ENCODE measurements around the gene MCF2L2.

Gene MCF2L2

DNA sequence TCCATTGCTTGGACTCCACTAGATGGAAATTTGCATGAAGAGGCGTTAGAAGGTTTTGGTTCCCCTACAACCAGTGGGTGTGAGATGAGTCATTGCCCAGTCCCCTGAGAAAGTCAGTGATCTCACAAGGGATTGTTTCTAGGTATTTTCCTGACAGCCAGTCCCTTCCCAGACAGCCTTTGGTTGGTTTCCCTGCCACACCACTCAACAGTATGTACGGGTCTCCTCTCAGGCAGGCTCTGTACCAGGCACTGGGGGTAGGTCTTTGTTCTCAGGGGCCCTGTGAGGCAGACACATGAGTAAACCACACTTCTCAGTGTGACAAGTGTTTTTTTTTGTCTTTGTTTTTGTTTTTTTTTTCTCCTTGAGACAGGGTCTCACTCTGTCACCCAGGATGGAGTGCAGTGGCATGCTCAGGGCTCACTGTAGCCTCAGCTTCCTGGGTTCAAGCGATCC is 269.8 kb downstream of the MCF2L2 start:
- Histone ChIP-seq H3K36me3 (ENCODE audit: insufficient read depth, low read length) (no peaks in the 10 kb centered on the region), H2AFZ (ENCODE audit: low read length, unreplicated experiment) (no peak overlapping the region), H3K27me3 (ENCODE audit: insufficient read depth, low read length) (no peaks in the 10 kb centered on the region), H3K4me3 (ENCODE audit: low read depth, low read length) (no peak overlapping the region), H3K27ac (ENCODE audit: low read depth, low read length) (no peak overlapping the region), H3K79me2 (ENCODE audit: control insufficient read depth, insufficient read depth, low read length, unreplicated experiment) (no peaks in the 10 kb centered on the region), H3K4me1 (ENCODE audit: control insufficient read depth, insufficient read depth, low read length, unreplicated experiment) (peaks cover 8% of the 10 kb centered on the region)

- no peaks in the 10 kb centered on the region for H3K79me2 ChIP-seq (ENCODE audit: control insufficient read depth, insufficient read depth, low read length, unreplicated experiment)
- no peak overlapping the region for H3K4me3 ChIP-seq (ENCODE audit: low read depth, low read length)
- H3K36me3 ChIP-seq (ENCODE audit: insufficient read depth, low read length), result no peaks in the 10 kb centered on the region
- H3K4me1 ChIP-seq (ENCODE audit: control insufficient read depth, insufficient read depth, low read length, unreplicated experiment), result peaks cover 8% of the 10 kb centered on the region
- no peak overlapping the region for H2AFZ ChIP-seq (ENCODE audit: low read length, unreplicated experiment)
- H3K27me3 ChIP-seq (ENCODE audit: insufficient read depth, low read length), result no peaks in the 10 kb centered on the region
- no peak overlapping the region for H3K27ac ChIP-seq (ENCODE audit: low read depth, low read length)
Measured at GRCh38 chr3:183158113-183158512, 270.3 kb downstream of the MCF2L2 start.

- Histone ChIP-seq H3K4me1 (ENCODE audit: control insufficient read depth, insufficient read depth, low read length, unreplicated experiment) (peaks cover 8% of the 10 kb centered on the region), H2AFZ (ENCODE audit: low read length, unreplicated experiment) (no peak overlapping the region), H3K4me3 (ENCODE audit: low read depth, low read length) (no peak overlapping the region), H3K79me2 (ENCODE audit: control insufficient read depth, insufficient read depth, low read length, unreplicated experiment) (no peaks in the 10 kb centered on the region), H3K27ac (ENCODE audit: low read depth, low read length) (no peak overlapping the region), H3K36me3 (ENCODE audit: insufficient read depth, low read length) (no peaks in the 10 kb centered on the region), H3K27me3 (ENCODE audit: insufficient read depth, low read length) (no peaks in the 10 kb centered on the region)
Measured at GRCh38 chr3:183156266-183156665, 272.2 kb downstream of the MCF2L2 start.

GRCh38 chr3:183155499-183155898 is 272.9 kb downstream of the MCF2L2 start:
- no peaks in the 10 kb centered on the region for H3K79me2 ChIP-seq (ENCODE audit: control insufficient read depth, insufficient read depth, low read length, unreplicated experiment)
- H3K36me3 ChIP-seq (ENCODE audit: insufficient read depth, low read length), result no peaks in the 10 kb centered on the region
- no peaks in the 10 kb centered on the region for H3K27me3 ChIP-seq (ENCODE audit: insufficient read depth, low read length)
- H2AFZ ChIP-seq (ENCODE audit: low read length, unreplicated experiment), result no peak overlapping the region
- peaks cover 8% of the 10 kb centered on the region for H3K4me1 ChIP-seq (ENCODE audit: control insufficient read depth, insufficient read depth, low read length, unreplicated experiment)
- H3K4me3 ChIP-seq (ENCODE audit: low read depth, low read length), result no peak overlapping the region
- H3K27ac ChIP-seq (ENCODE audit: low read depth, low read length), result no peak overlapping the region

DNA sequence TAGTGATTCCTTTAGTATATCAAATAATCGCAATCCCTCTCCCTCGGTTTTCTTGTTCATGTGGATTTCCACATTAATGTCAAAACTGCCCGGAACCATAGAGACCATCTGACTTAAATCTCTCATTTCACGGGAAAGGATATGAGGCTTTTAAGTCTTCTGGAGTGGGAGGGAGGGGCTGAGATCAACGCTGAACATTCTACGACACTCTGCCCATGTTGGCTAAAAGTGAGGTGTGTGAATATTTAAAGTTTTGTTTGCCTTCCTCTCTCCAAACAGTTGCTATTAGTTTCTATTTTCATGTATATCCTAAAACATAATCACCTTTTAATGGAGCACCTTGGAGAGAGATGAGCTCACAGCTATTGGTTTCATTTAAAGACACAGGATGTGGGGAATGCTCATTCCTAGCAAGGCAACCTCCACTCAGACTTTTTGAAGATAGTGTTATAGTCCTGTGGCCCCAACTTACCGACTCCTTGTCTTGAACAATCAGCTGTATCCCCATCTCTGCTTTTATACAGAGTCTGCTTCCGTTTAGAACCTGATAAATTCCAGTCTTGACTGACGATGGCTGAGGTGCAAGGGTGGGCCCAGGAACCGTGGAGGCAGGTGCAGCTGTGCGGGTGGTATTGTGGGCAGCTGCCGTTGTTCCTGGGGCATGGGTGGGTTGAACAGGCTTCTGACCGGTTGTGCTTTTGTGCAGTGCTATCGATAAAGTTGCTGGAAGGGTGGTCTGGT is 275.0 kb downstream of the MCF2L2 start:
- Histone ChIP-seq H3K27me3 (ENCODE audit: insufficient read depth, low read length) (no peaks in the 10 kb centered on the region), H3K4me3 (ENCODE audit: low read depth, low read length) (no peak overlapping the region), H3K36me3 (ENCODE audit: insufficient read depth, low read length) (no peaks in the 10 kb centered on the region), H3K79me2 (ENCODE audit: control insufficient read depth, insufficient read depth, low read length, unreplicated experiment) (no peaks in the 10 kb centered on the region), H2AFZ (ENCODE audit: low read length, unreplicated experiment) (no peak overlapping the region), H3K4me1 (ENCODE audit: control insufficient read depth, insufficient read depth, low read length, unreplicated experiment) (peaks cover 6% of the 10 kb centered on the region), H3K27ac (ENCODE audit: low read depth, low read length) (no peak overlapping the region)

- H3K4me1 ChIP-seq (ENCODE audit: control insufficient read depth, insufficient read depth, low read length, unreplicated experiment), result peaks cover 6% of the 10 kb centered on the region
Measured at GRCh38 chr3:183151821-183152351, 276.5 kb downstream of the MCF2L2 start.

GRCh38 chr3:183151086-183151485 is 277.3 kb downstream of the MCF2L2 start:
- H2AFZ ChIP-seq (ENCODE audit: low read length, unreplicated experiment), result no peak overlapping the region
- peaks cover 6% of the 10 kb centered on the region for H3K4me1 ChIP-seq (ENCODE audit: control insufficient read depth, insufficient read depth, low read length, unreplicated experiment)
- H3K79me2 ChIP-seq (ENCODE audit: control insufficient read depth, insufficient read depth, low read length, unreplicated experiment), result no peaks in the 10 kb centered on the region
- H3K36me3 ChIP-seq (ENCODE audit: insufficient read depth, low read length), result no peaks in the 10 kb centered on the region
- no peaks in the 10 kb centered on the region for H3K27me3 ChIP-seq (ENCODE audit: insufficient read depth, low read length)
- no peak overlapping the region for H3K27ac ChIP-seq (ENCODE audit: low read depth, low read length)
- H3K4me3 ChIP-seq (ENCODE audit: low read depth, low read length), result no peak overlapping the region

More at GRCh38 chr3:183151821-183152351, 276.5 kb downstream of the MCF2L2 start:
- no peak overlapping the region for H3K27ac ChIP-seq (ENCODE audit: low read depth, low read length)
- H3K79me2 ChIP-seq (ENCODE audit: control insufficient read depth, insufficient read depth, low read length, unreplicated experiment), result no peaks in the 10 kb centered on the region
- H3K4me3 ChIP-seq (ENCODE audit: low read depth, low read length), result no peak overlapping the region
- H3K27me3 ChIP-seq (ENCODE audit: insufficient read depth, low read length), result no peaks in the 10 kb centered on the region
- H3K36me3 ChIP-seq (ENCODE audit: insufficient read depth, low read length), result no peaks in the 10 kb centered on the region
- H2AFZ ChIP-seq (ENCODE audit: low read length, unreplicated experiment), result no peak overlapping the region

- Histone ChIP-seq H3K4me3 (ENCODE audit: low read depth, low read length) (no peak overlapping the region), H2AFZ (ENCODE audit: low read length, unreplicated experiment) (no peak overlapping the region), H3K27me3 (ENCODE audit: insufficient read depth, low read length) (no peaks in the 10 kb centered on the region), H3K27ac (ENCODE audit: low read depth, low read length) (peak overlapping the region; percentile 6; the same call in 1 of the 2 replicates), H3K36me3 (ENCODE audit: insufficient read depth, low read length) (no peaks in the 10 kb centered on the region), H3K4me1 (ENCODE audit: control insufficient read depth, insufficient read depth, low read length, unreplicated experiment) (peaks cover 6% of the 10 kb centered on the region), H3K79me2 (ENCODE audit: control insufficient read depth, insufficient read depth, low read length, unreplicated experiment) (no peaks in the 10 kb centered on the region)
Measured at GRCh38 chr3:183149915-183150750, 278.3 kb downstream of the MCF2L2 start.

GRCh38 chr3:183148056-183148455 is 280.4 kb downstream of the MCF2L2 start:
- H3K27me3 ChIP-seq (ENCODE audit: insufficient read depth, low read length), result no peaks in the 10 kb centered on the region
- no peaks in the 10 kb centered on the region for H3K36me3 ChIP-seq (ENCODE audit: insufficient read depth, low read length)
- H3K4me1 ChIP-seq (ENCODE audit: control insufficient read depth, insufficient read depth, low read length, unreplicated experiment), result peaks cover 6% of the 10 kb centered on the region
- no peaks in the 10 kb centered on the region for H3K79me2 ChIP-seq (ENCODE audit: control insufficient read depth, insufficient read depth, low read length, unreplicated experiment)
- no peak overlapping the region for H3K4me3 ChIP-seq (ENCODE audit: low read depth, low read length)
- H2AFZ ChIP-seq (ENCODE audit: low read length, unreplicated experiment), result no peak overlapping the region
- H3K27ac ChIP-seq (ENCODE audit: low read depth, low read length), result no peak overlapping the region

DNA sequence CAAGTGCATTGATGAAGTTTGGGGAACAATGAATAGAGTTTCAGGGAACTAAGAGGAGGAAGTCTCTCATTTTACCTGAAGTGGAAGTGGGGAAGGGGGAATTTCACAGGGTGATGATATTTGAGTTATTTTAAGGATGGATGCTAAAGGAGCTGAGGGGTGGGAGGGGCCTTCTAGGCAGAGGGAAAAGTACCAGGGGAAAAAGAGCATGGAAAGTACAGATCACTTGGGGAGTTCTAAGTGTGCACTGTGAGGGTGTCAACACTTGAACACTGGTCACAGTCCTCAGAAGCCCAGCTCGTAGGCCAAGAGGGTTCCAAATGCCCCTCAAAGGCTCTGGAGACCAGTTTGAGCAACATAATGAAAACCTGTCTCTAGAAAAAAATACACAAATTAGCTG is 284.1 kb downstream of the MCF2L2 start:
- Histone ChIP-seq H3K27ac (ENCODE audit: low read depth, low read length) (no peak overlapping the region), H3K27me3 (ENCODE audit: insufficient read depth, low read length) (no peaks in the 10 kb centered on the region), H3K4me1 (ENCODE audit: control insufficient read depth, insufficient read depth, low read length, unreplicated experiment) (peaks cover 7% of the 10 kb centered on the region), H3K79me2 (ENCODE audit: control insufficient read depth, insufficient read depth, low read length, unreplicated experiment) (no peaks in the 10 kb centered on the region), H3K4me3 (ENCODE audit: low read depth, low read length) (no peak overlapping the region), H2AFZ (ENCODE audit: low read length, unreplicated experiment) (no peak overlapping the region), H3K36me3 (ENCODE audit: insufficient read depth, low read length) (no peaks in the 10 kb centered on the region)

All from ACC112 (cell line).